ENCODE measurements around the gene MYCBP2.

MYCBP2 gene

DNA sequence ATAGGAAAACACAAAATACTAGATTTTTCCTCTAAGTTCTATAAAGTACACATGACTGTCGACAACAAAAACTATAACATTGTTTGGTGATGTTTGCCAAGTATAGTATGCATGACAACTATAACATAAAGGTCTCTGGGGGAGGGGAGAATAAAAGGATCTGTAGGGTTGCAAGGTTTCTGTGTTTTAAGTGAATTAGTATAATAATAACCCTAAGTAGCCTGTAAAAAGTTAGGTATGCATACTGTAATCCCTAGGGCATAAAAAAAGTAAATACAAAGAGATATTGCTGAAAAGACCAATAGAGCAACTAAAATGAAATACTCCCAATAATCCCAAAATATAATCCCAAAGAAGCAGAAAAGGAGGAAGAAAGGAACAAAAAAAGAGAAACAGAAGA, 14.6 kb downstream of the MYCBP2 start:
- Histone ChIP-seq H3K4me1 (ENCODE audit: control insufficient read depth, insufficient read depth, low read length) (peaks cover 5% of the 10 kb centered on the region; the same call in 1 of the 2 replicates), H3K9me3 (ENCODE audit: control insufficient read depth, insufficient read depth, low read depth, low read length) (no peaks in the 10 kb centered on the region), H3K36me3 (ENCODE audit: control insufficient read depth in 2 of 2, insufficient read depth in 1 of 2, low read length in 2 of 2) (peaks cover 0 to 2% of the 10 kb centered on the region in 2 experiments; a peak in 1 of 3 replicates), H3K27ac (ENCODE audit: extremely low read depth, low read depth, low read length) (no peak overlapping the region), H3K4me3 (ENCODE audit: low read depth, low read length) (no peak overlapping the region)
- ChIA-PET POLR2A (no interaction called here), CTCF (interaction anchor here (0.6 kb wide), 1 partner anchor 212 kb away, joined by 3 read pairs; no protein-coding TSS in a partner anchor)
- TF ChIP-seq, protein P1, sequence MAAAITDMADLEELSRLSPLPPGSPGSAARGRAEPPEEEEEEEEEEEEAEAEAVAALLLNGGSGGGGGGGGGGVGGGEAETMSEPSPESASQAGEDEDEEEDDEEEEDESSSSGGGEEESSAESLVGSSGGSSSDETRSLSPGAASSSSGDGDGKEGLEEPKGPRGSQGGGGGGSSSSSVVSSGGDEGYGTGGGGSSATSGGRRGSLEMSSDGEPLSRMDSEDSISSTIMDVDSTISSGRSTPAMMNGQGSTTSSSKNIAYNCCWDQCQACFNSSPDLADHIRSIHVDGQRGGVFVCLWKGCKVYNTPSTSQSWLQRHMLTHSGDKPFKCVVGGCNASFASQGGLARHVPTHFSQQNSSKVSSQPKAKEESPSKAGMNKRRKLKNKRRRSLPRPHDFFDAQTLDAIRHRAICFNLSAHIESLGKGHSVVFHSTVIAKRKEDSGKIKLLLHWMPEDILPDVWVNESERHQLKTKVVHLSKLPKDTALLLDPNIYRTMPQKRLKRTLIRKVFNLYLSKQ (tag by site-specific recombination; IDR thresholded peaks at IDR 0.05; ENCODE audit: borderline replicate concordance), result no peak
- TF ChIP-seq ZNF549 (tag by site-specific recombination; IDR thresholded peaks at IDR 0.05) (no peak), OVOL3 (tag by site-specific recombination; IDR thresholded peaks at IDR 0.05) (no peak)
- TF ChIP-seq, protein P2, sequence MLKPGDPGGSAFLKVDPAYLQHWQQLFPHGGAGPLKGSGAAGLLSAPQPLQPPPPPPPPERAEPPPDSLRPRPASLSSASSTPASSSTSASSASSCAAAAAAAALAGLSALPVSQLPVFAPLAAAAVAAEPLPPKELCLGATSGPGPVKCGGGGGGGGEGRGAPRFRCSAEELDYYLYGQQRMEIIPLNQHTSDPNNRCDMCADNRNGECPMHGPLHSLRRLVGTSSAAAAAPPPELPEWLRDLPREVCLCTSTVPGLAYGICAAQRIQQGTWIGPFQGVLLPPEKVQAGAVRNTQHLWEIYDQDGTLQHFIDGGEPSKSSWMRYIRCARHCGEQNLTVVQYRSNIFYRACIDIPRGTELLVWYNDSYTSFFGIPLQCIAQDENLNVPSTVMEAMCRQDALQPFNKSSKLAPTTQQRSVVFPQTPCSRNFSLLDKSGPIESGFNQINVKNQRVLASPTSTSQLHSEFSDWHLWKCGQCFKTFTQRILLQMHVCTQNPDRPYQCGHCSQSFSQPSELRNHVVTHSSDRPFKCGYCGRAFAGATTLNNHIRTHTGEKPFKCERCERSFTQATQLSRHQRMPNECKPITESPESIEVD (tag by site-specific recombination; IDR thresholded peaks at IDR 0.05), result peak; percentile 41

DNA sequence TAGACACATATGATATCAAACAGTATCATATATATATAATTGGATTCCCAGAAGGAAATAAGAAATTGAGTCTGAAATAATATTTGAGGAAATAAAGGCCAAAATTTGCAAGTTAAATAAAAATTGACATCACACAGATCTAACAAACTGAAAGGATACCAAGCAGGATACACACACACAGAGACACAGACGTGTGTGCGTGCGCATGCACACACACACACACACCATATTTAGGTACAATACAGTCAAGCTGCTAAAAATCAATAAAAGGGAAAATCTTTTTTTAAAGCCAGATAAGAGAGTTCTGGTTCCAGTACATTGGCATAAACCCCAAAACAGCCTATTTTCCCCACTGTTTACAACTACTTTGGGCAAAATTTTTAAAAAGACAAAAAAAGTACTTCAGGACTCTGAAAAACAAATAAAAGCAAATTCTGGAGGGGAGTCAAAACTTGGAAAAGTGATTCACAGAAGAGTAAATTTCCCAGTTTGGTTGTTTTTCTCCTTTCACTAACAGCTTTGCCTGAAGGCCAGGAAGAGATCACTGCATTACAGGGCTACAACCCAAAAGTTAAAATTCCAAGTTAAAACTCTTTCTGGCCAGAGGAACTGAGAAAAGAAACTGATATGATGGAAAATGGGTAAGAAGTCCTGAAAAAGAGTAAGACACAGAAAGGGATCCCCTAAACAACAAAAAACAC, 16.2 kb downstream of the MYCBP2 start:
- no peak overlapping the region for H3K27ac ChIP-seq (ENCODE audit: extremely low read depth, low read depth, low read length)
- ChIA-PET POLR2A (no interaction called here), CTCF (interaction anchor here (1.0 kb wide), 1 partner anchor 168 kb away, joined by 3 read pairs; no protein-coding TSS in a partner anchor)
- H3K36me3 ChIP-seq (ENCODE audit: control insufficient read depth in 2 of 2, insufficient read depth in 1 of 2, low read length in 2 of 2), result no peaks in the 10 kb centered on the region
- no peak overlapping the region for H3K4me3 ChIP-seq (ENCODE audit: low read depth, low read length)
- no peaks in the 10 kb centered on the region for H3K9me3 ChIP-seq (ENCODE audit: control insufficient read depth, insufficient read depth, low read depth, low read length)
- H3K4me1 ChIP-seq (ENCODE audit: control insufficient read depth, insufficient read depth, low read length), result peaks cover 5% of the 10 kb centered on the region; the same call in 1 of the 2 replicates
- TF ChIP-seq, protein P3, sequence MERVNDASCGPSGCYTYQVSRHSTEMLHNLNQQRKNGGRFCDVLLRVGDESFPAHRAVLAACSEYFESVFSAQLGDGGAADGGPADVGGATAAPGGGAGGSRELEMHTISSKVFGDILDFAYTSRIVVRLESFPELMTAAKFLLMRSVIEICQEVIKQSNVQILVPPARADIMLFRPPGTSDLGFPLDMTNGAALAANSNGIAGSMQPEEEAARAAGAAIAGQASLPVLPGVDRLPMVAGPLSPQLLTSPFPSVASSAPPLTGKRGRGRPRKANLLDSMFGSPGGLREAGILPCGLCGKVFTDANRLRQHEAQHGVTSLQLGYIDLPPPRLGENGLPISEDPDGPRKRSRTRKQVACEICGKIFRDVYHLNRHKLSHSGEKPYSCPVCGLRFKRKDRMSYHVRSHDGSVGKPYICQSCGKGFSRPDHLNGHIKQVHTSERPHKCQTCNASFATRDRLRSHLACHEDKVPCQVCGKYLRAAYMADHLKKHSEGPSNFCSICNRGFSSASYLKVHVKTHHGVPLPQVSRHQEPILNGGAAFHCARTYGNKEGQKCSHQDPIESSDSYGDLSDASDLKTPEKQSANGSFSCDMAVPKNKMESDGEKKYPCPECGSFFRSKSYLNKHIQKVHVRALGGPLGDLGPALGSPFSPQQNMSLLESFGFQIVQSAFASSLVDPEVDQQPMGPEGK (tag by site-specific recombination; IDR thresholded peaks at IDR 0.05), result no peak
- TF ChIP-seq ZNF701 (tag by site-specific recombination; IDR thresholded peaks at IDR 0.05) (no peak), ZFP41 (tag by site-specific recombination; IDR thresholded peaks at IDR 0.05; ENCODE audit: borderline replicate concordance) (no peak), OVOL3 (tag by site-specific recombination; IDR thresholded peaks at IDR 0.05) (no peak), GLI4 (tag by site-specific recombination; IDR thresholded peaks at IDR 0.05) (no peak), ZBTB17 (tag by site-specific recombination; IDR thresholded peaks at IDR 0.05) (no peak), ZNF341 (tag by site-specific recombination; IDR thresholded peaks at IDR 0.05; ENCODE audit: low read depth) (no peak), ZFHX2 (tag by site-specific recombination; conservative IDR thresholded peaks at IDR 0.05) (no peak), ZNF677 (tag by site-specific recombination; IDR thresholded peaks at IDR 0.05) (no peak), ZNF211 (tag by site-specific recombination; IDR thresholded peaks at IDR 0.05; ENCODE audit: low read depth) (no peak), ZFP37 (tag by site-specific recombination; IDR thresholded peaks at IDR 0.05) (no peak), ZNF23 (tag by site-specific recombination; IDR thresholded peaks at IDR 0.05; ENCODE audit: borderline replicate concordance) (no peak), ZNF121 (tag by site-specific recombination; IDR thresholded peaks at IDR 0.05) (no peak), ZIC2 (tag by site-specific recombination; IDR thresholded peaks at IDR 0.05) (no peak), ZSCAN16 (tag by site-specific recombination; IDR thresholded peaks at IDR 0.05) (no peak), ZNF114 (tag by site-specific recombination; IDR thresholded peaks at IDR 0.05) (no peak), ZBTB1 (tag by site-specific recombination; IDR thresholded peaks at IDR 0.05) (no peak), PRDM1 (tag by site-specific recombination; IDR thresholded peaks at IDR 0.05) (peak; percentile 23; the same call in 1 of the 2 replicates)
- TF ChIP-seq, protein P4, sequence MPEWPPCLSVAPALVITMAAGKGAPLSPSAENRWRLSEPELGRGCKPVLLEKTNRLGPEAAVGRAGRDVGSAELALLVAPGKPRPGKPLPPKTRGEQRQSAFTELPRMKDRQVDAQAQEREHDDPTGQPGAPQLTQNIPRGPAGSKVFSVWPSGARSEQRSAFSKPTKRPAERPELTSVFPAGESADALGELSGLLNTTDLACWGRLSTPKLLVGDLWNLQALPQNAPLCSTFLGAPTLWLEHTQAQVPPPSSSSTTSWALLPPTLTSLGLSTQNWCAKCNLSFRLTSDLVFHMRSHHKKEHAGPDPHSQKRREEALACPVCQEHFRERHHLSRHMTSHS (tag by site-specific recombination; IDR thresholded peaks at IDR 0.05), result no peak
- TF ChIP-seq, protein P5, sequence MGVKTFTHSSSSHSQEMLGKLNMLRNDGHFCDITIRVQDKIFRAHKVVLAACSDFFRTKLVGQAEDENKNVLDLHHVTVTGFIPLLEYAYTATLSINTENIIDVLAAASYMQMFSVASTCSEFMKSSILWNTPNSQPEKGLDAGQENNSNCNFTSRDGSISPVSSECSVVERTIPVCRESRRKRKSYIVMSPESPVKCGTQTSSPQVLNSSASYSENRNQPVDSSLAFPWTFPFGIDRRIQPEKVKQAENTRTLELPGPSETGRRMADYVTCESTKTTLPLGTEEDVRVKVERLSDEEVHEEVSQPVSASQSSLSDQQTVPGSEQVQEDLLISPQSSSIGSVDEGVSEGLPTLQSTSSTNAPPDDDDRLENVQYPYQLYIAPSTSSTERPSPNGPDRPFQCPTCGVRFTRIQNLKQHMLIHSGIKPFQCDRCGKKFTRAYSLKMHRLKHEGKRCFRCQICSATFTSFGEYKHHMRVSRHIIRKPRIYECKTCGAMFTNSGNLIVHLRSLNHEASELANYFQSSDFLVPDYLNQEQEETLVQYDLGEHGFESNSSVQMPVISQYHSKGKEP (tag by site-specific recombination; IDR thresholded peaks at IDR 0.05), result no peak
- TF ChIP-seq, protein P6, sequence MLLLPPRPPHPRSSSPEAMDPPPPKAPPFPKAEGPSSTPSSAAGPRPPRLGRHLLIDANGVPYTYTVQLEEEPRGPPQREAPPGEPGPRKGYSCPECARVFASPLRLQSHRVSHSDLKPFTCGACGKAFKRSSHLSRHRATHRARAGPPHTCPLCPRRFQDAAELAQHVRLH (tag by site-specific recombination; IDR thresholded peaks at IDR 0.05), result no peak
- TF ChIP-seq, protein P2 (tag by site-specific recombination; IDR thresholded peaks at IDR 0.05), result peak; percentile 69

Data from HEK293 (cell line).